Stimulated activated CD8-positive, alpha-beta memory T cell treated with anti-CD3 and anti-CD28 coated beads, Interleukin-4, amount 100 ng/mL, for 1 hour (primary cell): ENCODE measurements around the gene ADCY10.
"Not testable (repeated sequence)": the region's sequence is repeated elsewhere in the genome, so short reads cannot be mapped to it uniquely, and the experiment has no call there.

Experiments
- DNase-seq, 2 donors: peaks; one replicate each; pipeline ENCODE4 v3.0.0-alpha.2; 2020; ENCODE audit warnings: low read depth in 2 of 2, low spot score in 1 of 2

The ADCY10 gene

GRCh38 chr1:167926486-167926997 lies 12.6 kb upstream of the ADCY10 start:
- no peak for DNase-seq

DNA sequence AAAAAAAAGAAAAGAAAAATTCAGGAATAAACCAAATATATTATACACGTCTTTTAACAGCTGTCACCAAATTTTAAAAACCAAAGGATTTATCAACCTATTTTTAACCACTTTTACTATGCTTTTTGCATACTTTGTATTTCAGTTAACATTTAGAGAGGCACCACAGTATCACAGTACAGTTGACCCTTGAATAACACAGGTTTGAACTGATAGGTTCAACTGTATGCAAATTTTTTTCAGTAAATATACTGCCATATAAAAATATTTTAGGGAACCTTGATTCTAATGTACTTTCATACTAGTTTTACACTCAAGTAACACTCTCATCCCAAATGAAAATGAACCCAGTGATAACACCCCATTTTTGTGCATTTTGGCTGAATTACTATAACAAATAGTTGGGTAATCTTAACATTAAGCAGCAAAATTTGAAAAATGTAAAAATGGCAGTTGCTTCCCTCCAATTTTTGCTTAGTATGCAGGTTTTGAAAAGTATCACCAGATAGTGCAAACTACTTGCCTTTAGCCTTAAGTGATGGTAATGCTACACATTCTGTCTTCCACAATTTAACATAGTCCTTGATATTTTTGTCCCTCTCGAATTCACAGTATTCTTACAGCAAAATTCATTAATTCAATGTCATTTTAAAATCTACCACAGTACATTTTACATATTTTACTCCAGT lies 10.8 kb upstream of the ADCY10 start:
- DNase-seq = no peak

DNA sequence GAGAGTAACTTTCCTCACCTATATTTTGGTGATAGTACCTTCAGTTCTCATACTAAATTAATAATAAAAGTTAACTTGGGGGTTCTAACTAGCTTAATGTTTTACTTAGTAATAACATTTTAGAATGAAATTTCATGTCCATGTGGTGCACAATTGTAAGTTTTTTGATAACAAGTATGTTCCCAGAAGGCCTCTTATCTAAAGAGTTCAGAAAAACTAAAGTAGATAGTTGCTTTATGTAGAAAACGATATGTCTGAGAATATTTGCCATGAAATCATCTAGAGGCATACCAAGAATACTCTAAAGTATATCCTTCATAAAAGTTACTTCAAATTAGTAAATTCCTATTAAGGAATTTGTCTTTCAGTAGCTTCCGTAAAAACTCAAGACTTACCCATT lies 10.2 kb upstream of the ADCY10 start:
- no peak for DNase-seq

DNA sequence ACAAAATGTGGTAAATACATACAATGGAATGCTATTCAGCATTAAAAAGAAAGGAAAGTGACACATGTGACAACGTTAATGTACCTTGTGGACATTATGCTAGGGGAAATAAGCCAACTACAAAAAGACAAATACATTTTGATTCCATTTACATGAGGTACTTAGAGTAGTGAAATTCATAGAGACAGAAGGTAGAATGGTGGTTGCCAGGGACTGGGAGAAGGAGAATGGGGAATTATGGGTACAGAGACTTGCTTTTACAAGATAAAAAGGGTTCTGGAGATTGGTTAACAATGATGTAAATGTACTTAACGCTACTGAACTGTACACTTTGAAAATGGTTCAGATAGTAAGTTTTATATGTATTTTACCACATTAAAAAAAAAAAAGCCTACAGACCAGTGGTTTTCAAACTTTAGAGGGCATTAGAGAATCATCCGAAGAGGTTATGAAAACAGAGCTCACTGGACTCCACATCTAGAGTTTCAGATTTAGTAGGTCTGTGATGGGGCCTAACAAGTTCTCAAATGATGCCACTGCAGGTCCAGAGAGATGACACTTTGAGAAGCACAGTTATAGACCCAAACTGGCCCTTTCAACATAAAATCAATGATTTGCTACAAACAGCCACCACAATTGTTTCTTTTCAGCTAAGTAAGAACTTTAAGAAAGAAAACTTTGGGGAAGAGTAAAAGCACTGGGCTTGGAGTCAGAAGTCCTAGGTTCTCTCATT lies 9.6 kb upstream of the ADCY10 start:
- no peak for DNase-seq

- no peak for DNase-seq
These were observed 8.7 kb upstream of the ADCY10 start for GRCh38 chr1:167922611-167923074.

- no peak for DNase-seq
These were observed 8.1 kb upstream of the ADCY10 start for GRCh38 chr1:167922023-167922422.

DNA sequence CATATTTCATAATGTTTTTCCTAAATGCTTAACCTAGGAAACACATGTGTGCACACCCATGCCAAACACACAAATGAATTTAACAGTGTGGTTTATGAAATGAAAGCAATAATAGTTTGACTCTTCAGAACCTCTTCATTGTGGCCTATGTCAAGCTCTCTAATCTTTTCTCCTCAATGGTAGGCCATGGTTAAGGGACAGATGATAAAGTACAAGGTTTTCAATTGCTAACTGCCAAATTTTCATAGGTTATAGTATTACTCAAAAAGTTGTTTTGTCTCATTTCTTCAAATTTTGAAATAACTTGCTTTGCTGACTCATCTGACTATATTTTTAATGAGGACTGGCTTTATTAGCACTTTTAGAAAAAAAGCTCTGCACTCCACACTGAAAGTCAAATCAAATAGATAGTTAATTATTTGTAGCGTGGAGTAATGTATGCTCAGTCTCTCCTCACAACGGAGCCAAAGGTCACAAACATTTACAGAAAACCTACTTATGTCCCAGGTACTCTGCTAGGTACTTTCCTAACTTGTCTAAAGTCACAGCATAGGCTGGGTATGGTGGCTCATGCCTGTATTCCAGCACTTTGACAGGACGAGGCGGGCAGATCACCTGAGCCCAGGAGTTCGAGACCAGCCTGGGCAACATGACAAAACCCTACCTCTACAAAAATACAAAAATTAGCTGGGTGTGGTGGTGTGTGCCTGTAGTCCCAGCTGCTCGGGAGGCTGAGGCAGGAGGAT lies 3.0 kb upstream of the ADCY10 start:
- DNase-seq = no peak

DNA sequence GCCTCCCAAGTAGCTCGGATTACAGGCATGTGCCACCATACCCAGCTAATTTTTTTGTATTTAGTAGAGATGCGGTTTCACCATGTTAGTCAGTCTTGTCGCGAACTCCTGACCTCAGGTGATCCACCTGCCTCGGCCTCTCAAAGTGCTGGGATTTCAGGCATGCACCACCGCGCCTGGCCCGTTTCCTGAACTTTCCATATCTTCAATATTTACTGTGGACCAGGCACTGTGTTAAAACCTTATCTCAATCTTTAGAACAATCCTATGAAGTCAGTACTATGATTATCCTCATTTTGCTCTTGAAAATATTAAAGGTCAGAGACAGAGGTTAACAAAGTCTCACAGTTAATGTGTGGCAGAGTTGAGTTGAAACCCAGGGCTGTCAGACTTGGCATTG lies 1.6 kb upstream of the ADCY10 start:
- DNase-seq = no peak

- no peak for DNase-seq
These were observed 1.6 kb downstream of the ADCY10 start for GRCh38 chr1:167912294-167912693.

DNA sequence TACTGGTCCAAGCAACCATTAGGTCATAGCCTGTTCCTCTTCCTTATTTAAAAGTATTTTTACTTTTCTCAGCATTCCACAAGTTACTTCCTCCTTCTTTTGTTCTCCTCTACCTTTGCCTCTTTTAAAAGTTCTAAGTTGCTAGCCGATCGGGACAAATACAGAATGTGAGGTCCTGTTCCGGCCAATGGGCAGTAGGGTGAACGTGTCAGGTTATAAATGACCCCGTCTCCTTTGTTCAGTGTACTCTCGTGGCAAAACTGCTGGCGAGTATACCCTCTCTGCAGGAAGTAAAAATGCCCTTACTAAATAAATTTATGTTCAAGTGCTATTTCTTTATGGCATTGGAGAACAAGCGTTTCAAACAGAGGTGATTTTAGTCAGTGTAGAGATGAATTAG lies 2.5 kb downstream of the ADCY10 start:
- no peak for DNase-seq

DNA sequence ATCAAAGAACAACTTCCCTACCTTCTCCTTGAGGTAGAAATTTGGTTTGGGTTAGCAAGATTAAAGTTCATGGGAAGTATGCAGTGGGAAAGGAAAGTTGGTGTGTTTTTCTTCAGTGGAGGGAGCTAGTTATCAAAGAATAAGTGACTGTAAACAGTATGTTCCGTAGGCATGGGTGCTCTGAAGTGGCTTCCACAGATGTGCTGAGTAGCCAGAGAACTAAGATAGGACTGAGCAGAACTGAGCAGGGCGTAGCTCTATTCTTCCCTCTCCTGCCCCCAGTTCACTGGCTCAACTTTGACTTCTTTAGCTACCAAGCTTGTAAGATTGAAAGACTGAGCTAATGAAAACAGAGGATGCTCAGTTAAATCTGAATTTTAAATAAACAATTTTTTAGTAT lies 3.4 kb downstream of the ADCY10 start:
- DNase-seq = no peak

GRCh38 chr1:167909691-167910180 lies 4.2 kb downstream of the ADCY10 start:
- DNase-seq = no peak

- DNase-seq = no peak
These were observed 8.3 kb downstream of the ADCY10 start for GRCh38 chr1:167905671-167906070.

- DNase-seq = no peak
These were observed 8.8 kb downstream of the ADCY10 start for GRCh38 chr1:167905182-167905581.

DNA sequence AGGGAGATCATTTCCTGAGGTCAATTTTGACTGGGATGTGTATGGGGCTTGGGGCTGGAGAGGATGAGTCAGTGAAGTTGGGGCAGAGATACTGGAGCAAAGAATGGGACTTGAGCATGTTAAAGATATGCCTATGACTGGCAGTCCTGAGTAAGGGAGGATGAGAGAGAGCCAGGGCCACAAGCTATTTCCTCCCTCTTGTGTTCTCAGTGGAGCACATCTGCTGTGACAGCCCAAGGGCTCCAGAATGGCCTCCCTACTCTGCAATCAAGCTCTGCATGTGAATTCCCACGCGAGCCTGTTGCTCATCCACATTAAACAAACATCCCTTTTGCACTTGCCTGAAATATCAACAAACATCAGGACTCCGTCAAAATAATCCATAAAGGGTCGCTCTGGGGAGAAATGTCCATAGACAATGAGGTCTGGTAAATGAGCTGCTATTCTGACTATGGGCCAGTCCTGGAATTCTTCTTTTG lies 9.2 kb downstream of the ADCY10 start:
- no peak for DNase-seq

GRCh38 chr1:167900907-167901306 lies 13.0 kb downstream of the ADCY10 start:
- no peak for DNase-seq

DNA sequence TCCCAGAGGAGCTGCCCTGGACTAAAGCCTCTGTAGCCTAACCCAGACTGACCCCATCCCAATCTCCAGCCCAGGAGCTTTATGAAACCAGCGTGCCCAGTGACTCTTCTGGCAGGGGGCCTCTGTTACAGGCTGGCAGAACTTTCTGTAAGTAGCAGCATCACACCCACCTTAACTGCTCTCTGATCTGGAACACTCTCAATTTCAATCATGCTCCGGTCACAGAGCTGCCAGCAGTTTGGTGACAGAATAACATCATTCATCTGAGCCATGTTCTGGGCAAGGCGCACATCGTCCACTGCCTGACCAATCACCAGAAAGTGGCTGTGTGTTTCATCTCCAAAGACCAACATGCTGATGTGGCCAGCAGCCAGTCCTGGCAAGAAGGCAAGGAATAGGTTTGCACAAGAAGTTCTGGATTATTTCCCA lies 14.7 kb downstream of the ADCY10 start:
- no peak for DNase-seq

DNA sequence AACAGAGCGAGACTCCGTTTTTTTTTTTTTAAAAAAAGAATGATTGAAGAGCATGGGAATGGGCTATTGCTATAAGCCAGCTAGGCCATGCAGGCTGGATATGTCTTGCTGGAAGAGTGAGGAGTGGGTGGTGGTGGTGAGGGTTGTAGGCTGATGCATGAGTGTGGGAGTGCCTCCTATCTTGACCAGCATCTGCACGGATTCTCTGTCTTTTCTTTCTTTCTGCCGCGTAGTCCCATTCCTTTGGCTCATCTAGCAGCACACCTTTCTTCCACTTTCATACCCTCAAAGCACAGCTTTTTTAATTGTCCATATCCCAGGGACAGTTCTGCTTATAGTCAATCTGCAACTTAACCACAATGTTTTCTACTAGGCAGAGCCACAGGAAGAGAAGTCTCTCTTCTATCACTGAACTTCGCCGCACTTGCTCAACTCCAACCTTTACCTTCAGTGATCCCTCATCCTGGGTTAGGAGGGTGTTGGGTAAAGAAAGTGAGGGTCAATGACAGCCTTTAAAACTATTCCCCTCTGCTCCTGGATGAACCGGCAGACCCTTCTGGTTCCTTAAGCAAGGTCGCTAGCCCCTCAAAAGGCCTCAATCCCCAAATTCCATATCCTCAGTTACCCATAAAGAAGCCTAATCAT lies 15.2 kb downstream of the ADCY10 start:
- DNase-seq = no peak

DNA sequence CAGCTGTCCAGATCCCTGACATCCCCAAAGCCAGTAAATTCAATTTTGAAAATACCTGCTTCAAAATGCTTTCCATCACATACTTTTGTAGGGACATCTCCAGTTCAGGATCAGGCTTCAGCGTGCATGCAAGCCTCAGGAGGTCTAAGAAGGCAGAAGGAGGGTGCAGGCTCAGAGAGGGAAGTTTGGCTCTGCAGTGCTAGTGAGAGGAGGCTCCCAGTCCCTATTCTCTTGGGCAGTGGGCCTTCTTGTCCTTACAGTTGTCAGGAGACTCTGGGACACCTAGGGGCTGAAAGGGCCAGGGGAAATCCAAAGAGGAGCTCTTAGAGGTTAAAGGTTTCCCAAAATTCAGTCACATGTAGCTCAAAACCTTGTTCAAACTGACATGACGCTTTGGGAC lies 20.1 kb downstream of the ADCY10 start:
- DNase-seq = no peak

DNA sequence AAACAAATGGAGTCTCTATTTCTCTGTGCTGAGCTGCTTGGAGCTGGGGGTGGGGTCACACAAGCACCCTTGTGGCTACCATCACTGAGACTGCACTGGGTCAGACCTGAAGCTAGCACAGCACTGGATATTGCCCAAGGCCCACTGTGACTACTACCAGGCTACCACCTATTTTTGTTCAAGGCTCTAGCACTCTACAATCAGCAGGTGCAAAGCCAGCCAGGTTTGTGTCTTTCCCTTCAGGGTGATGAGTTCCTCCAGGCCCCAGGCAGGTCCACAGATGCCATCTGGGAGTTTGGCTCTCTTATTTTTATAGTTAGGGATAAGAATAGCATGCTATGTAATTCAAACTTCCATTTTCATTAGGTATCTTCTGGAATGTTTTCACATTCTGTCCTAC lies 23.5 kb downstream of the ADCY10 start:
- DNase-seq = no peak

- DNase-seq = not testable (repeated sequence)
These were observed 26.7 kb downstream of the ADCY10 start for GRCh38 chr1:167887187-167887586.
